ENCODE measurements around the gene CMPK1.

CMPK1 gene

GRCh38 chr1:47382399-47382983 is 48.9 kb downstream of the CMPK1 start:
- TF ChIP-seq, protein P1, sequence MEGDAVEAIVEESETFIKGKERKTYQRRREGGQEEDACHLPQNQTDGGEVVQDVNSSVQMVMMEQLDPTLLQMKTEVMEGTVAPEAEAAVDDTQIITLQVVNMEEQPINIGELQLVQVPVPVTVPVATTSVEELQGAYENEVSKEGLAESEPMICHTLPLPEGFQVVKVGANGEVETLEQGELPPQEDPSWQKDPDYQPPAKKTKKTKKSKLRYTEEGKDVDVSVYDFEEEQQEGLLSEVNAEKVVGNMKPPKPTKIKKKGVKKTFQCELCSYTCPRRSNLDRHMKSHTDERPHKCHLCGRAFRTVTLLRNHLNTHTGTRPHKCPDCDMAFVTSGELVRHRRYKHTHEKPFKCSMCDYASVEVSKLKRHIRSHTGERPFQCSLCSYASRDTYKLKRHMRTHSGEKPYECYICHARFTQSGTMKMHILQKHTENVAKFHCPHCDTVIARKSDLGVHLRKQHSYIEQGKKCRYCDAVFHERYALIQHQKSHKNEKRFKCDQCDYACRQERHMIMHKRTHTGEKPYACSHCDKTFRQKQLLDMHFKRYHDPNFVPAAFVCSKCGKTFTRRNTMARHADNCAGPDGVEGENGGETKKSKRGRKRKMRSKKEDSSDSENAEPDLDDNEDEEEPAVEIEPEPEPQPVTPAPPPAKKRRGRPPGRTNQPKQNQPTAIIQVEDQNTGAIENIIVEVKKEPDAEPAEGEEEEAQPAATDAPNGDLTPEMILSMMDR (IDR thresholded peaks at IDR 0.05; ENCODE audit: extremely low read depth, insufficient read depth, missing control alignments) = no peak
- in situ Hi-C loops (cut with MboI; ENCODE audit: low pct_unique_long_range_greater_than_20kb, low sequenced_read_pairs, unreplicated experiment) = no loop called here
- DNase-seq (ENCODE audit: low spot score) = no peak

- in situ Hi-C loops (cut with MboI; ENCODE audit: low pct_unique_long_range_greater_than_20kb, low sequenced_read_pairs, unreplicated experiment) = no loop called here
- no peak for DNase-seq (ENCODE audit: low spot score)
- TF ChIP-seq, protein P1 (IDR thresholded peaks at IDR 0.05; ENCODE audit: extremely low read depth, insufficient read depth, missing control alignments) = no peak
Observed at GRCh38 chr1:47384083-47384482, 50.5 kb downstream of the CMPK1 start.

DNA sequence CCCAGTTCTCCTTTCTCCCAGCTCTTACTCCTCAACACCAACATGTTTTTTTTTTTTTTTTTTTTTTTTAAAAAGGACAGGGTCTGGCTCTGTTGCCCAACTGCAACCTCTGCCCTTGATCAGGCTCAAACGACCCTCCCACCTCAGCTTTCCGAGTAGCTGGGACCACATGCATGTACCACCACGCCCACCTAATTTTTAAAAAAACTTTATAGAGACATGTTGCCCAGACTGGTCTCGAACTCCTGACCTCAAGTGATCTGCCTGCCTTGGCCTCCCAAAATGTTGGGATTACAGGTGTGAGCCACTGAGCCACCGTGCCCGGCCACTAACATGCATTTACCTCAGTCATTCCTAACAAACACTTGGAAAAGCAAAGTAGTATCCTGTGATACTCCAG is 51.4 kb downstream of the CMPK1 start:
- in situ Hi-C loops (cut with MboI; ENCODE audit: low pct_unique_long_range_greater_than_20kb, low sequenced_read_pairs, unreplicated experiment) = no loop called here
- no peak for DNase-seq (ENCODE audit: low spot score)
- TF ChIP-seq, protein P1 (IDR thresholded peaks at IDR 0.05; ENCODE audit: extremely low read depth, insufficient read depth, missing control alignments) = no peak

DNA sequence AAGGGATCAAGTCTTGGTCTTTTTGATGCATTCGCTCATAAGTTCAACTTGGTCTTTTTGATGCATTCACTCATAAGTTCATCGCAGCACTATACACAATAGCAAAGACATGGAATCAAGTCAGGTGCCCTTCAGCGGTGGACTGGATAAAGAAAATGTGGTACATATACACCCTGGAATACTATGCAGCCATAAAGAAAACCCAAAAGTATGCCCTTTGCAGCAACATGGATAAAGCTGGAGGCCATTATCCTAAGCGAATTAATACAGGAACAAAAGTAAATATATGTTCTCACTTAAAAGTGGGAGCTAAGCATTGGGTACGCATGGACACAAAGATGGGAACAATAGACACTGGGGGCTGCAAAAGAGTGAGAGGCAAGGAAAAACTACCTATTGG is 52.7 kb downstream of the CMPK1 start:
- in situ Hi-C loops (cut with MboI; ENCODE audit: low pct_unique_long_range_greater_than_20kb, low sequenced_read_pairs, unreplicated experiment) = no loop called here
- TF ChIP-seq, protein P1 (IDR thresholded peaks at IDR 0.05; ENCODE audit: extremely low read depth, insufficient read depth, missing control alignments) = no peak
- DNase-seq (ENCODE audit: low spot score) = no peak

DNA sequence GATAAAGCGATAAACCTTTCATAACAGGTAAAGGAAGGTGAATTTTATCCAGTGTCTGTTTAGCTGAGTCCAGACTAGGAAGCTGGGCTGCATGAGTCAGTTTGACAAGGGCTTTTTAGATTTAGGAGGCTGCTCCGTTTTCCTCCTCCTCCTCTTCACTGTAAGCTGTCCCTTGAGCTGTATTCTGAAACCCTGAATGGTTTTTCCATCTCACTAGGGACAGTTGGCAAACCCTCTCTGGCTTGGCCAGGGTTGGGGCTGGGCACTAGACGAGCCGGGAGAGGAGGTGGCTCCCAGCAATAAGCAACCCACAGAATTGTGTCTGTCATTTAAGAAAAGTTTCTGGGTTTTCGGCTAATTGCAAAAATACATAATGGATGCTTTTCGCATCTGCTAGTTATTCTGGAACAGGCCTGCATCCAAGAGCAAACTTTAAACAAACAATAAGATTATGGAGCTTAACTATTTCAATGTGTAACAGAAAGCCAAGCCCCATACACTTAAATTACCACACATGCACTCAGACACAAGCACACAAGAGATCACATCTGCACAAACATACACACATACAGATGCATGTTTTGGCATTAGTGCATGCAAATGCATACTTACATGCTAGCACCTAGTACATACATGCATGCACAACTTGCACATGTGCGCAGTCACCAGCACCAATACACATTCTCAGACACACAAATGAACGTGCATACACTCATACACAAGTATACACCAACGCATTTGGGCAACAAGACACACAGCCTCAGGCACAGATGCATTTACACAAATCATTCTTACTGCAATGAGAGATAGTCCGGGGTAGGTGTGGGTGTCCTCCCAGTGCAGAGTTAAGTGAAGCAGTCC is 54.7 kb downstream of the CMPK1 start:
- TF ChIP-seq, protein P1 (IDR thresholded peaks at IDR 0.05; ENCODE audit: extremely low read depth, insufficient read depth, missing control alignments) = no peak
- DNase-seq (ENCODE audit: low spot score) = no peak
- in situ Hi-C loops (cut with MboI; ENCODE audit: low pct_unique_long_range_greater_than_20kb, low sequenced_read_pairs, unreplicated experiment) = no loop called here

DNA sequence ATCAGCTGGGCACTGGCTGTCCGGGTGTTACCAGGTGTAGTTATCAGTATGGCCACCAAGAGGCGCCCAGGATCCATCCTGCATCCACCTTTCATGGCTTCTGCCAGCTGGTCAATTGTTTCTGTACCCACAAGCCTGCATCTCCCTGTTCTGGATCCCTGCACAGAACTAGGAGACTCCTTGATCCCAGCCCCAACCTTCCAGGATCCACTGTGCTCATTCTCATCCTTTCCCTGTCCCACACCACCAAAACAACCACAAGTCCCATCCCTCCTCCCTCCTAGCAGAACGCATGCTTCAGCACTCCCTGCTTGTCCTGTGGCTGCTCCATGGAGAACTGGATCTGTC is 55.3 kb downstream of the CMPK1 start:
- peak; percentile 68 for DNase-seq (ENCODE audit: low spot score)
- TF ChIP-seq, protein P1 (IDR thresholded peaks at IDR 0.05; ENCODE audit: extremely low read depth, insufficient read depth, missing control alignments) = peak; percentile 77
- in situ Hi-C loops (cut with MboI; ENCODE audit: low pct_unique_long_range_greater_than_20kb, low sequenced_read_pairs, unreplicated experiment) = no loop called here

All from GM13977 (cell line).